ENCODE results near the gene NOTCH1.

NOTCH1 gene

DNA sequence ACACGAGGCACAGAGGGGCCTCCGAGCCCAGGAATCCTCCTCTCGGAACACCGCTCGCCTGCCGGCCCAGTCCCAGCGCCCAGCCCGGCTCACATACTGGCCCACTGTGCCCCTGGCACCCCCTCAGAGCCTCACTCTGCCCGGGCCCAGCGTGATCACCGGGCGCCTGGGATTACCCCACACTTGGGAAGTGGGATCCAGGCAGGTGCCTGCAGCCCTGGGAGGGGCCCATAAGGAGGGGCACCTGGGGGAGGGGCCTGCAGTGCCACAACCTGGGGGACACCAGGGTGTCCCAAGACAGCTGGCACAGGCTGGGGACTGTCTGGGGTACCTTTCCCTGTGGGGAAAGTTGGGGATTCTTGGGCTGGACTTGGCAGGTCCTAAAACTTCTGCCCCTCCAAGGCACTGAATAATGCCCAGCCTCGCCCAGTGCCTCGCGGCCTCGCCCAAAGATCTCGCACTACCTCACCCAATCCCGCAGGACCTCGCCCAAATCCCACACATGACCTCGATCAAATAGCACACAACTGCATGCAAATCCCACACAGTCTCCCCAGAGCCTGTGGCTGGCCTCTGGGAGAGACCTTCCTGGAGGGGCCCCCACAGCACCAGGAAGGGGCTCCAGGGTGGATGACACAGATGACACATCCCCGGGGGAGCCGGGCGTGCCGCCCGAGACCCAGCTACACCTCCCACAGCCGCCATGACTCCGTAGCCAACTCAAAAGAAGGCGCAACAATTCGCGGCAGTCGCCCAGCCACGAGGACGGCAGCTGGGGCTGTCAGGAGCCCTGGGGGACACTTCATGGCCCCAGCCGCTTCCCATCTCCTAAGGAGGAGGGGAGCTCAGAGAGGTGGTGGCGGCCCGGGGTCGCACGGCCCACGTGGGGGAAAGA, 13.7 kb downstream of the NOTCH1 start:
- DNase-seq (ENCODE audit: low read depth in 2 of 2) = no peak

DNA sequence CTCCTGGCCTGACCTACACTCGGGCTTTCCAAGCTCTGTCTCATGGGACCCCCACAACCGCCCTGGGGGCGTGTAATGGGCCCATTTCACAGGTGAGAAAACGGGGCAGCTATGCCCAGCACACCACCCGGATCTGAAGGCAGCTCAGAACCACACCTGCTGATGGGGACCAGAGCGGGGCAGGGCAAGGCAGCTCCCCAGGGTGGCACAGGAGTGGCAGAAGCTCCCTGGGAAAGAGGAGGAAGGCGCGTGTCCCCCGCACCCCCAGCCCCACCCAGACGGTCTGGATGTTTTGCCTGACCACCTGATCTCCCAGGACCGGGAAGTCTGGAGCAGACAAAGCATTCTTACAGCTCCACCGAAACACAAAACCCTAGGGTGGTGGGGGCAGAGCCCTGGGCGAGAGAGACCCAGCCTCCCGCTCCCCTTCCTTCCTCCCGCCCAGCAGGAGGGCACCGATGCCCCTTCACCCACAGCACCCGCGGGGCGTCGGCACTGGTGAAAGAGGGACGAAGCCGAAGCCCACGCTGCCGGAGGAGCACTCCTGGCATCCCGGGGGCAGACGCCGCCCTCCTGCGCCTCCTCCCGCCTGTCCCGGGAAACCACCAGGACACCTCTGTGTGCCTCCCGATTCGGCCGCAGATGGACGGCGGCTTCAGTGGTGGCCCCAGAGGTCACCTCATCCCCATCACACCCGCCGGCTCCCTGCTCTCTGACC, 14.5 kb downstream of the NOTCH1 start:
- no peak for DNase-seq (ENCODE audit: low read depth in 2 of 2)

DNA sequence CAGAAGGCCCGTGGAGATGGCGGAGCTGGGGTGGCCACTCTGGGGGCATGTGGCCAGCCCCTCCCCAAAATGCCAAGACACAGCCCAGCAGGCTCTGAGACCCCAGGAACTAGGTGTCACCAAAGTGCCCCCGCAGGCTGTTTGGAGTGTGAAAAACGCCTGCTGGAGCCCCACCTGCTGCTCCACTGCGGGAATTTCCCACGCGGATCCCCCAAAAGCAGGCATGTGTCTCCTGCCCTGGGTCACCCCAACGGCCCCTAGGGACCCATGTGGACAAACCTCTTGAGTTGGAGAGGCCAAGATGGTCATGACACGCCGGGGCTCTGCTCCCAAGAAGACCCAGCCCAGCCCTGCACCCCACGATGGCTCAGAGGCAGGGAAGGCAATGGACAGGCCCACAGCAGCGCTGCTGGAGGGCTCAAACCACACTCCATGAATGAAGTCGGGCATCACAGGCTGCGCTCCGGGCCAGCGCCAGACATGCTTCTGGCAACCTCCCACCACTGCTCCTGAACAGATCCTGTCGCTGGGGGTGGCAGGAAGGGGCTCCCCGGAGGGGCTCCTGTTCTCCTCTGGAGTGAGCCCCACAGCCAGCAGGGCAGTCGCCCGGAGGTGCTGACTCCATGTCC, 15.3 kb downstream of the NOTCH1 start:
- no peak for DNase-seq (ENCODE audit: low read depth in 2 of 2)

DNA sequence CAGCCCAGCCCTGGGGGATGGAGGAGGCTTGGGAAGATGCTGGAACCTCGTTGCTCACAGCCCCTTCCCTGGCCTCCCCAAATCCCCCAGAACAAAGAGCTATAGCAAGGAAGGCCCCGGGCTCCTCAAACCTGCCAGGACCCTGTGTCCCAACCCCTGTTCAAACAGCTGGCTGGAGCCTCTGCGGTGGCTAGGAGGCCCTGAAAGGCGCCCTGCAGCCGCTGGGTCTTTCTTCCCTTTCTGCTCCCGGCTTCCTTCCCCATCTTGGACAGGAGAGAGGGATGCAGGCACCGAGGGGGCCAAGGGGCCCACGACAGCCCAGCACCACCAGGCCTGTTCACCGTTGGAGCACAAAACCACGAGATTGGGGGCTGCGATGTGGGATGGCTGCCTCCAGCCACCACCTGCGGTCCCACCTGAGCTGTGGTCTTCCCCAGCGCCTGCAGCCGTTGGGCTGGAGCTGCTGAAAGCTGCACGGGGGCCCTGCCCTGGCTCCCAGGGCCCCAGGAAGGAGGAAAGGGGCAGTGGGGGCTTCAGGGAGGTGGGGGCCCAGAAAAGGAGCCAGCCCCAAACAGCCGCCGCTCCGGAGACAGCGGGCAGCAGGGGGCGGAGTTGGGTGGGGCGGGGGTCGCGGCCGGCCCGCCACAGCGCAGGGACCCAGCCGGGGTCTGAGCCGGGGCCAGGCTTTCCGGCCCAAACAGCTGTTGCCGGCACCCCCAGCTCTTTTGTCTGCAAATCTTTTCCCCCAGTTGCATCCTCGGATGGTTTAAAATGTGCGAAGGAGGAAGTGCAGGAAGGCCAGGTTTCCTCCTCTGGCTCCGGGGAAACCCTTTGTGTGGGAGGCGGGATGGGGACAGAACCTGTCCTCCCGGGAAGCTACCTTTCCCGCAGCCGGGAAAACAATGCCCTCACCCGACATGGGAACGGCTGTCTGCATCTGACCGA, 16.1 kb downstream of the NOTCH1 start:
- DNase-seq (ENCODE audit: low read depth in 2 of 2) = no peak

DNA sequence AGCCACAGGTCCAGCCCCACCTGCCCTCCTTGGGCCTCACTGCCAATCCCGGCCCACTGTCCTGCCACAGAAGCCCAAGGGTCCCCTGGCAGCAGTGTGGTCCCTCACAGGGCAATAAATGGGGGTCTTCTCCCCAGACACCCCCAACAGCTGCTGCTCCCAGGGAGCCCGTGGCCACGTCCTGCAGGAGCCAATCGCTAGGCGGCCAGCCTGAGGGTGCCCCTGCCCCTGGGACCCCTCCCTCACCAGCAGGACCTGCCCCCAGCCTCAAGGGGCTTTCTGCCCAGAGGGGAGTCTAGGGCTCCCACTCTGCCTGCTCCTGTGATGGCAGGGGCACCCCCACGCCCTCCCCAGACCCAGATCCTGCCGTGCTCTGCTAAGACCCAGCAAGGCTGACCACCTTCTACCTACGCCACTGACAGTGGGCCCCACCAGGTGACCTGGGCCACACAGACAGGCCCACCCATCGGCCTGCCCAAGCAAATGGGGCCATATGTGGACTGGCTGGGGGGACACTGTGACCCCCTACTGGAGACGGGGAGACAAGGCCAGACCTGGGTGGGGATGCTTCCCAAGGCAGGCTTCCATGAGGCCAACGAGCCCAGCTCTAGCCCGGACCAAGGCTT, 17.0 kb downstream of the NOTCH1 start:
- DNase-seq (ENCODE audit: low read depth in 2 of 2) = no peak

DNA sequence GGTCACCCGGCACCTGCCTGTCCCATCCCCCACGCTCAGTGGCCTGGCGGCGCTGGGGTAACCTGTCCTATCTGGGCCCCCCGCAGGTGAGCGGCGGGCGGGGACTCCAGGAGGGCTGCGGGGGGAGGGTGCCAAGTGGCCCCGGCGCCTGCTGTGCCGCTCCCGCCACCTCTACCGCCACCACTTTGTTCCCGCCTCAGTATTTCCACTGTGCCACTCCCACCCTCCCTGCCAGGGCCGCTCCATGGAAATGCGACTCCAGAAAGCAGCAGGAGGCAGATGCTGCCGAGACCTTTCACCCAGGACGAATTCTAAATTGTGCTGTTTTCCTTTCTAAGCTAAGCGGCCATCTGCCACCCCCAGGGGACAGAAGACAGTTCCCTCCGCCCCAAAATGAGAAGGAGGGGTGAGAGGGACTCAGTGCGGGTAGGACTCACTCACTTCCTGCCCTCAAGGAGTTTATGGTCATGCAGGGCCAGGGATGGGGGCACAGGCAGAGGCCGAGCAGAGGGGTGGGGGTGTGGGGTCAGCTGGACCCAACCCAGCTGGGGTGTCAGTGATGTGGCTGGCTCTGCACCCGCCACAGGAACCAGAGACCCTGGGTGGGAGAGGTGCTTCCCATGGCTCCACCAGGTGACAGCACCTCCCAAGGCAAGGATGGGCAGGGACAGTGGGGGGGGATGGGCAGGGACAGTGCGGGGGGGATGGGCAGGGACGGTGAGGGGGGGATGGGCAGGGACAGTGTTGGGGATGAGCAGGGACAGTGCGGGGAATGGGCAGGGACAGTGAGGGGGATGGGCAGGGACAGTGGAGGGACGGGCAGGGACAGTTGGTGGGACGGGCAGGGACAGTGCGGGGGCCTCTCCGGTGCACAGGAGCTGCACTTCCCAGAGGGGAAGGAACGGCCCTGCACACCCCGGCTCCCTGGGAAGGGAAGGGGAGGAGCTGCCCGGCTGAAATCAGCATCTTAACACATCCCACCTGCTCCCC, 17.8 kb downstream of the NOTCH1 start:
- no peak for DNase-seq (ENCODE audit: low read depth in 2 of 2)

DNA sequence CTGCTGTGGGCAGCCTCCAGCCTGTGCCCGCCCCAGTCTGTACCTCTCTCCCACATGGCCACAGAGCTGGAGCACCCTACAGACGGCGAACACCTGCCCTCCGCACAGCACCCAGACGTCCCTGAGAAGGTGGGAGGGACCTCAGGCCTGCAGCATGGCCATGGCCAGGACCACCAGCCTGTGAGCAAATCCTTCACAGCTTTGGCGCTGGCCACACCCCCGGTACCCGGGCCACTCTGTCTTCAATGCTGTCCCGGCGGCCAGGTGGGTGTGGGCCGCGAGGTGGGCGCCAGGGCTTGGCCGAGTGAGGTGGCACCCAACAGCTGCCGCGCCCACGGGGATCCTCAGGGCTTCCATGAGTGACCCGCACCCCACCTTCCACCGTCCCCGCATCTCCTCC, 18.7 kb downstream of the NOTCH1 start:
- no peak for DNase-seq (ENCODE audit: low read depth in 2 of 2)

DNA sequence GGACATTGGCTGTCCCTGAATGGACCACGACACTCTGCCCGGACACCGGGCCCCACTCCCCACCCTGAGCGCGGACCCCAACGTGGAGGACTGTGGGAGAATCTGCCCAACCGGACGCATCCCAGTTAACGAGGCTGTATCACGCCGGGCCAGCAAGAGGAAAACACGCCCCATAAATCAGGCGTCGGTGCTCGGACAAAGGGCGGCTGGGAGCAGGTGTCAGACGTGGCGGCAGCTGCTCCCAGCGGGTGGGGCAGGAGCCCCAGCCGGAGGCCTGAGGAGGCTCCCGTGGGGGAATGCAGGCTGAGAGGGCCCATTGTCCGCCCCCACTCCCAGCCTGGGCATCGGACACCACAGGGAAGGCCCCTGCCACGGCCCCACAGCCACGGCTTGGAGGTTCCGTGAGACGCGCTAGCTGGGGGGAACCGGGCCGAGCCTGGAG, 19.2 kb downstream of the NOTCH1 start:
- DNase-seq (ENCODE audit: low read depth in 2 of 2) = no peak

DNA sequence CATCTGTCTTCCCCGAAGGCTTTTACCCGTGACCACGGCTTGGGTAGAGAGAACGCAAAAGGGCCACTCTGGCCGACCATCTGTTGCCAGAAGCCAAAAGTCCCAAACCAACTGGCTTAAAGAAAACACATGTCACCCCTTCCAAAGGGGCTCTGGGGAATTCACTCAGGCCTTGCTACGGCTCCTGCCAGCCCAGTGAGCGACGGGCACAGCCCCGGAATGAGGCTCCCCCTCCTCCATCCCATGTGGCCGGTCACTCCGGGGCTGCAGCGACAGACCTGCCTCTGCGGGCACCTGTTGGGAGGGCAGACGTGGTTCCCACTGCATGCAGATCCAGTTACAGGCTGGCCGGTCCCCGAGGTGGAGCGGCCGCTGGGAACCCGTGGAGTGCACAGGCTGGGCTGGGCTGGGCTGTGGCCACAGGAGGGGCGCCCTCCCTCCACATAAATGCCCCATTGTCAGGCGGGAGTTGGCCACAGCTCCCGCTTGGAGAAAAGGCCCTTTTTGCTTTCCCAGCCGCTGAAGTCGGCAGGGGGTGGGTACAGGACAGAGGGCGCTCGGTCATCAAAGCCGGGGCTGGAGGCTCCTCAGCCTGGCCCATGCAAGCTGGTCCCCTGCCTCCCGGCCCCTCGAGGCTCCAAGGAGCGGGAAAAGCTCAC, 19.9 kb downstream of the NOTCH1 start:
- no peak for DNase-seq (ENCODE audit: low read depth in 2 of 2)

DNA sequence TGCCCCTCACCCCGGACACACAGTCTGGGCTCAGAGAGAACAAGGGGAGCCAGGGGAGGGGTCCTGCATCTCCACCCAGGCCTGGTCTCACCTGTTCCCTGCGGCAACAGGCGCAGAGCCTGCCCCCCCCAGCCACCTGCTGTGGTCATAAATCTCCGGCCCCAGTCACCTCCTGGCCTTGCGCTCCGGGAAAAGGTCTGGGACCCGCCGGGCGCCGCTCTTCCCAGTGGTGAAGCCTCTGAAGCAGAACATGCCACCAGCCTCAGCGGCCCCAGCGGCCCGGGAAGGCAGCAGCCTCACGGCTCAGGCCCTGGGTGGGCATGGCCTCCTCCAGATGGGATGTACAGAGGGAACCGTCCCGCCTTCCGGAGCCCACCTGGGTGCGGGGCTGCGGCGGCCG, 20.6 kb downstream of the NOTCH1 start:
- no peak for DNase-seq (ENCODE audit: low read depth in 2 of 2)

DNA sequence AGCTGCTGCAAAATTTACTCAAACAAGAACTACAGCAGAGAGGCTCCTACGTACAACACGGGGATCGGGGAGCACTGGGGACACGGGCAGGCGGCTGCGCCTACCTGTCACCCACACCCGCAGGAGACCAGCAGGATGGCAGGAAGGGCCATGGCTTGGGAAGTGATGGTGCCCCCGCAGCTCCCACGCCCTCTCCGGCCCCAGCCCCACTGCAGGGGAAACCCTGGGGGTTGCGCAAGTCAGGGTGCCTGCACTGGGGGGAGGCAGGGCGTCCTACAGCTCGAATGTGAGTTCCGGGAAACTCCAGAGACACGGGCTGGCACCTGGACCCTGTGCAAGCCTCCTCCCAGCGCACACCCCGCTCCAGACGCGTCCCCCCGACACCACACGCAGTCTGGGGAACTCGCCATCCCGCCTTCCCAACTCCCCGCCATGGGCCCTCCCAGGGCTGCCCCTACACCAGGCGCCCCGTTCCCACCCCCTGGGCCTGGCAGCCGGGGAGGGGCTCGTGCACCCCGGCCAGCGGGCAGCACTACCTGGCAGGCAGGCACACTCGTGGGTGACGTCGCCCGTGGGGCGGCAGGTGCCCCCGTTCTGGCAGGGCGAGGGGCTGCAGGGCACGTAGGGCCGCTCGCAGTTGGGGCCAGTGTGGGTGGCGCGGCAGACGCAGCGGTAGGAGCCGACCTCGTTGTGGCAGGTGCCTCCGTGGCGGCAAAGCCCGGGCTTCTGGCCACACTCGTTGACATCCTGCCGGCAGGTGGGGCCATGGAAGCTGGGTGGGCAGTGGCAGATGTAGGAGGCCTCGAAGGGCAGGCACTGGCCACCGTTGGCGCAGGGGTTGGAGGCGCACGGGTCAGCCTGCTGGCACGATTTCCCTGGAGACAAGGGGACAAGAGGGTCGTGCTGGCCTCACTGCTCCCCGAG, 23.3 kb downstream of the NOTCH1 start:
- no peak for DNase-seq (ENCODE audit: low read depth in 2 of 2)

DNA sequence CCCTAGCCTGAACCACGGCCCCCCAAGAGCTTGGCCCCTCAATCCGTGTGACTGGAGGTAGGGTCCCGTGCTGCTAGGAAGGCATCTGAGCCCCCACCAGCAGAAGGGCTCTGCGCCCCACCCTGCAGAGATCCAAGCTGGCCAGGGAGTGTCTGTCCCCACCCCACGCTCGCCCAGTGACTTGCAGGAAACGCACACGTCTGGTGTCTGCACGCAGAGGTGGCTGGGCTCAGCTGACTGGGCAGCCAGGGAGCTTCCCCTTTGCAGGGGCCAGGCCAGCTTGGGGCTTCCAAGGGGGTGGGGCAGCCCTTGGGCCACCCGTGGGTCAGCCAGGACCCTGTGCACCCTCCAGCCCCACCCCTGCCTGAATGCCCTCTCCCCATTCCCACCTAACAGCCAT, 24.3 kb downstream of the NOTCH1 start:
- DNase-seq (ENCODE audit: low read depth in 2 of 2) = no peak

DNA sequence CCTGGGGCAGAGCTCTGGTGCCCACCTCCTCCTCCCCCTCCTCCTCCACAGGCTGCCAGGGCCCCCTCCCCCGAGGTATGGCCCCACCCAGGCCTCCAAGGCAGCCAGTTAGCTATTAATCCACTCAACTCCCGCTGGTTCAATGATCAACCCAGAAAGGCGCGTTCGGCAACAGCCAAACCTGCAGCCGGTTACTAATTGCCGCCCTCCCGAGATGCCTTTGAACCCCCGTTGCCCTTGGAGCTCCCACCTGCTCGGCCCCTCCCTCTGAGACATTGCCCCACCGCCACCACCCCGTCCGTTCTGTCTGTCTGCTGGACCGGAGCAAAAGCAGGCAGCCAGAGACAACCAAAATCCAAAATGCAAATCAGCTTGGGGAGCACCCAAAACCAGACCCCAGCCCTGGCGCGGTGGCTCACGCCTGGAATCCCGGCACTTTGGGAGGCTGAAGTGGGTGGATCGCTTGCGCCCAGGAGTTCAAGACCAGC, 25.8 kb downstream of the NOTCH1 start:
- DNase-seq (ENCODE audit: low read depth in 2 of 2) = no peak

DNA sequence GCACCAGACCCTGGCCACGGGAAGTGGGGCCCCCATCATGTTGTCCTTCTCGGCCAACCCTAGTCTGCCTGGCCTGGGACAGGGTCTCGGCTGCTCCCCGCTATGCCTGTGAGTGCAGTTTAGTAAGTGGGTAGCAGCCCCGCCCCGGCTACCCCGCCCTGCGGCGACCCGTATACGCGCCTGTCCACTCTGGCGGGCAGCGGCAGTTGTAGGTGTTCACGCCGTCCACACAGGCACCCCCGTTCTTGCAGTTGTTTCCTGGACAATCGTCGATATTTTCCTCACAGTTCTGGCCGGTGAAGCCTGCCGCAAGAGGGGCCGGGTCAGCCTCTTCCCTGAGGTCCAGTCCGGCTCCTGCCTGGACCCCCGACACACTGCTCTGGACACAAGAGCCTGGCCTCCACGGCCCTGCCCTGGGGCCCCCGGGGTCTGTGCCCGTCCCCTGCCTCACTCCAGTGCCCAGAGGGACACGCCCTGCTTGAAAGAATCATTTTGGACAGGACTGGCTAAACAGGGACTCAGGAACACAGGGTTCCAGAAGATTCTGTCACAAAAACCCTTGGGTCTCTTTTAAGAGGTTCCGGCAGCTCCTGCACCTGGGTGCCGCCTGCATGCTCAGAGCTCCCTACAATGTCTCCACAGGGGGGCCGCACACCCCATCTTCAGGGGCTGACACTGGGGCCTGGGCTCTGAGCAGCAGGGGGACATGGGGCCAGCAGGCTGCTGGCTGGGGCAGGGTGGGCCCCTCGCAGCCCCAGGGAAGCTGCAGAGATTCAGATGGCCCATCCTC, 26.4 kb downstream of the NOTCH1 start:
- no peak for DNase-seq (ENCODE audit: low read depth in 2 of 2)

DNA sequence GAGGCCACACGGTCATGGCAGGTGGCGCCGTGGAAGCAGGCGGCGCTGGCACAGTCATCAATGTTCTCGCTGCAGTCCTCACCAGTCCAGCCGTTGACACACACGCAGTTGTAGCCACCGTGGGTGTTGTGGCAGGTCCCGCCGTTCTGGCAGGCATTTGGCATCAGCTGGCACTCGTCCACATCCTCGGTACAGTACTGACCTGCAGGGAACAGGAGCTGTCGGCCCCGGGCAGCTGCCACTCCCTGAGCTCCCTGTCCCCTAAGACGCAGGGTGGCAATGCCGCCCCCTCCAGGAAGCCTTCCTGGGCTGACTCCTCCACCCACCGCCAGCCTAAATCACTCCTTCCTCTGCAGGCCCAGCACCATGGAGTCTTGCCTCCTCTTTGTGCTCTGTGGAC, 27.2 kb downstream of the NOTCH1 start:
- DNase-seq (ENCODE audit: low read depth in 2 of 2) = no peak

DNA sequence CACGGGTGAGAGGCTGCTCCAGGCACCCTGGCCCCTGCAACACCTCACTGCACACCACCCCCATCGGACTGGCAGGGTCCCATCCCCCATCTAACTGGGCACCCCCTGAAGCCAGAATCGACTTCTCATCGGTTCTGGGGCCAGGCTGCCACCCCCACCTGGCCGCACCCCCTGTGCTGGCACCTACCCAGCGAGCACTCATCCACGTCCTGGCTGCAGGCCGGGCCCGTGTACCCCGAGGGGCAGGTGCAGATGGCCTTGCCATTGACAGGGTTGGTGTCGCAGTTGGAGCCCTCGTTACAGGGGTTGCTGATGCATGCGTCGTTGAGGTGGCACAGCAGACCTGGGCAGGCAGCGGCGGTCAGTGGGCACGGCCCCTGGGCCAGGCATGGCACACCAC, 27.9 kb downstream of the NOTCH1 start:
- no peak for DNase-seq (ENCODE audit: low read depth in 2 of 2)
